Central memory CD4-positive, alpha-beta T cell (primary cell): ENCODE results near the gene NAA38.

Experiments
- DNase-seq: peaks from one replicate; pipeline ENCODE4 v3.0.0; 2022
- total RNA-seq, 3 experiments: gene quantifications; one replicate each; lab custom pipeline; 2026; lab: John Stamatoyannopoulos, UW

The NAA38 gene, protein sequence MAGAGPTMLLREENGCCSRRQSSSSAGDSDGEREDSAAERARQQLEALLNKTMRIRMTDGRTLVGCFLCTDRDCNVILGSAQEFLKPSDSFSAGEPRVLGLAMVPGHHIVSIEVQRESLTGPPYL
- total RNA-seq, result 11.1 to 16.2 (median 12.9) reads per million in 3 experiments

GRCh38 chr17:7856811-7857712 is at the start of gene NAA38:
Gene NAA38, minus strand, starts transcription at chr17:7857559. Its CDS starts 96 bp downstream, at chr17:7857463.
- peak; percentile 97 for DNase-seq

DNA sequence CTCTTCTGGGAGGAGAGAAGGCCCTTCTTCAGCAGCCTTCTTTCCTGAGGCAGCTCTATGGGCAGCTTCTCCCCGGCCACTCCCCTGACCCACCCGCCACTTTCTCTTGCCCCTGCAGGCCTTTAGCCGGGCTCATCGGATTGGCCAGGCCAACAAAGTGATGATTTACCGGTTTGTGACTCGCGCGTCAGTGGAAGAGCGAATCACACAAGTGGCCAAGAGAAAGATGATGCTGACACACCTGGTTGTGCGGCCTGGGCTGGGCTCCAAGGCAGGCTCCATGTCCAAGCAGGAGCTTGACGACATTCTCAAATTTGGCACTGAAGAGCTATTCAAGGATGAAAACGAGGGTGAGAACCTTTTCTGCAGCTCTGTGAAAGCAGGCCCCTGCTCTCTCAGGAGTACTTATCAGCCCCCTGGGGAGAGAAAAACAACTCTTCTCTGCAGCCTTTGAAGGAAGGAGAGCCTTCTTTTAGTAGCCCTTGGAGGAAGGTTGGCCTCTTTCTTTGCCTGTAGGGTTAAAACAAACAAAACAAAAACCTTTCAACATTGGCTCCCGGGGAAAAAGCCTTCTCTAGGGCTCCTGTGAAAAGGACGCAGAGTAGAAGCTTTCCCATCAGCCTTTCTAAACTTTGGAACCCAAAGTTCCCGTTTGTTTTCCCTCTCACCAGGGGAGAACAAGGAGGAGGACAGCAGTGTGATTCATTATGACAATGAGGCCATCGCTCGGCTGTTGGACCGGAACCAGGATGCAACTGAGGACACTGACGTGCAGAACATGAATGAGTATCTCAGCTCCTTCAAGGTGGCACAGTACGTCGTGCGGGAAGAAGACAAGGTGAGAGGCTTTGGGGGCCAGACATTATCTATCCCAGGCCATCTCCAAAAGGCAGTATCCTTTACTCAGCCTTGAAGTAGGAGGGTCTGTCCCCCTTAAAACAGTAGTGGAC is 46.1 kb upstream of the NAA38 start:
- no peak for DNase-seq

GRCh38 chr17:7897773-7898172 is 40.4 kb upstream of the NAA38 start:
- peak; percentile 26 for DNase-seq

GRCh38 chr17:7897090-7897489 is 39.7 kb upstream of the NAA38 start:
- DNase-seq, result no peak

- DNase-seq, result no peak
These were observed 37.5 kb upstream of the NAA38 start for GRCh38 chr17:7894866-7895265.

DNA sequence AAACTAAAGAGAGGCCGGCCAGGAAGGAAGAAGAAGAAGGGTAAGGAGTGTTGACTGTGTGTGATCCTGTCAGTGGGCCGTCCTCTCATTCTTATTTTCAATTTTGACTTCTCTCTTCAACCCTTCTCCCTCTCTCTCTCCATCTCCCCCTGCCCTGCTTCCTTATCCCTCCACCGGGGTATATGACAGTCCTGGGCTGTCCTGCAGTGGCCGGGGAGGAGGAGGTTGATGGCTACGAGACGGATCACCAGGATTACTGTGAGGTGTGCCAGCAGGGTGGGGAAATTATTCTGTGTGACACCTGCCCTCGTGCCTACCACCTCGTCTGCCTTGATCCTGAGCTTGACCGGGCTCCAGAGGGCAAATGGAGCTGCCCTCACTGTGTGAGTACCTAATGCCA is 36.9 kb upstream of the NAA38 start:
- DNase-seq, result no peak

GRCh38 chr17:7893187-7893880 is 36.0 kb upstream of the NAA38 start:
- no peak for DNase-seq

DNA sequence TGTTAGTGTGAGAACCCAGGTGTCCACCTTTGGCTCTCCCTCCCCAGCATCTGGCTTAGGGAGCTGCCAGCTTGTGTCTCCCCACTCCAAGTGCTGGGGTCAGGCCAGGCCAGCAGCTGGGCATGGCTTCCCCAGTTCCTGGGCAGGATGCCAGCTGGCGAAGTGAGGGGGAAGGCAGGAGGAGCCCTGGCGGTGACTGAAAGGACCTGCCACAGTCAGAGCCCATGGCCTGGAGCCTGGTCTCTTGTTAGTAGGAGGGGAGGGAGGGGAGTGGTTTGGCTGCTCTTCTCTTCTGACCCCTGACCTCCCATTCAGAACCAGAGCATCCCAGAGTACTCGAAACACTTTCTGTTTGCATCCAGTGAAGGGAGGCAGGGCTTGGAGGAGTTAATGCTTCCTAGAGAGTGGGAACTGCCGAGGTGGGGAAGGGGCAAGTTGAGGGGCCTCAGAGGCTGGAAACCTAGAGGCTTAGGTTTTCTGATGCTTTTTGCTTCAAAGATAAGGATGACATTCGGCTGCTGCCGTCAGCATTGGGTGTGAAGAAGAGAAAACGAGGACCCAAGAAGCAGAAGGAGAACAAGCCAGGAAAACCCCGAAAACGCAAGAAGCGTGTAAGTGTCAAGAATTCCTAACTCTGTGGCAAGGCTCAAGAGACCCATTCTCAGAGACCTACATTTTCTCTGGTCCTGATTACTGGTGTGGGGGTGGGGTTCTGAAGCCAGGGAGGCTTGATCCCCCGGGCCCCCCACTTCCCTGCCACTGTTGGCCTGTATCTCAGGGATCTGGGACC is 32.0 kb upstream of the NAA38 start:
- peak; percentile 3 for DNase-seq

DNA sequence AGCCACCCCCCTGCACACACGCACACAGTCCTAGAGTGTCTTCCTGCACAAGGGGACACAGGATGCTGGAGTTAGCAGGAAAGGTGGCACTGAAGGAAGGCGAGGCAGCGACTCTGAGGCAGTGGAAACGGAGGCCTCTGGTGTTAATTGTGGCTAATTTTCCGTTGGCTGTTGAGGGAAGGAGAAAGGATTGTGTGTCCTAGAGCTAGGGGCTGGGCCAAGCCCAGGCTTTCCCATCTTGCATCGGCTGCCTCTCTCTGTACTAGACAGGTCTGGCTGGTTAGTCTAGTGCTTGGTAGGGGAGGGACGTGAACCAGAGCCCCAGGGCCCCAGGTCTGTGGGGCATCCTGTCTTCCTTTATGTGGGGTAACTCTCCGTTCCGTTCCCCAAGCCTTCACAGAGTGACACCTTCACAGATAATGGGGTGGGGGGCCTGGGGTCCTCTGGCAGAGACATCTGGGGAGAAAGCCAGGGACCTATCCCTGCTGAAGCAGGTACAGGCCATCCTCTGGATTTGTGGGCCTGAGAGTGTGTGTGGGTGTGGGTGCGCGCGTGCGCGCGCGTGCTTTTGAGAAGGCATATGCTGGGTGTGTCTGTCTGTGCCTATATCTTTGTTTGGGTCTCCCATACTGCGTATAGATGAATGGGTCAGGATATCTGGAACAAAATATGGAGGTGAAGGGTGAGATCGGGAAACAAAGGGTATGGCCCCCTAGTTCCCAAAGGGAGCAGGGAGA is 31.0 kb upstream of the NAA38 start, which contains the start of gene CHD3:
Gene CHD3 (plus strand): TSS at position 606 of the 737 bp plus-strand sequence. CDS start 212 bp downstream, outside the sequence.
- DNase-seq, result peak; percentile 50

GRCh38 chr17:7887482-7888183 is 30.3 kb upstream of the NAA38 start:
- DNase-seq, result peak; percentile 91

- no peak for DNase-seq
These were observed 29.7 kb upstream of the NAA38 start for GRCh38 chr17:7887038-7887481.

- DNase-seq, result peak; percentile 71
These were observed 29.1 kb upstream of the NAA38 start for GRCh38 chr17:7886227-7887037.

GRCh38 chr17:7885367-7886226 is 28.2 kb upstream of the NAA38 start:
- DNase-seq, result peak; percentile 38

DNA sequence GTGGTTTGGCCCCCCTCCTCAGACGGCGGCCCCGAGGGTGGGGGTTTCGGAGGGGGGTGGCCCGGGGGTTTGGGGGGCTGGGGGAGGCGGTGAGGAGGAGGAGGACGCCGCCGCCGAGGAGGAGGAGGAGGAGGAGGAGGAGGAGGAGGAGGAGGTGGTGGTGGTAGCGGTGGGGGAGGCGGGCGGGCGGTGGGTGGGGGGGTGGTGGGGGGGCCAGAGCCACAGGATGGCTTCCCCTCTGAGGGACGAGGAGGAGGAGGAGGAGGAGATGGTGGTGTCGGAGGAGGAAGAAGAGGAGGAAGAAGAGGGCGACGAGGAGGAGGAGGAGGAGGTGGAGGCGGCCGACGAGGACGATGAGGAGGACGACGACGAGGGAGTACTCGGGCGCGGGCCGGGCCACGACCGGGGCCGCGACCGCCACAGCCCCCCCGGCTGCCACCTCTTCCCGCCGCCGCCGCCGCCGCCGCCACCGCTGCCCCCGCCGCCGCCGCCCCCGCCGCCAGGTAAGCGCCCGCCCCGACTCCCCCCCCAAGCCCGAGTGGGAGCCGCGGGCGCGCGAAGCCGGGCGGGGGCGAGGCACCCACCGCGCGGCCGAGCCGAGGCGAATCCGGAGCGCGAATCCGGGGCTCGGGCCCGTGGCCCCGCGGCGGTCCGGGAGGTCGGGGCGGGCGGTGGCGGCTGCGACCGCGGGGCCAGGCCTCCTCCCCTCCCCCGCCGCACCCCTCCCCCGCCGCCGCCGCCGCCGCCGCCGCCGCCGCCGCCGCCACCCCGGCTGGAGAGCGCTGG is 27.4 kb upstream of the NAA38 start:
- peak; percentile 31 for DNase-seq

DNA sequence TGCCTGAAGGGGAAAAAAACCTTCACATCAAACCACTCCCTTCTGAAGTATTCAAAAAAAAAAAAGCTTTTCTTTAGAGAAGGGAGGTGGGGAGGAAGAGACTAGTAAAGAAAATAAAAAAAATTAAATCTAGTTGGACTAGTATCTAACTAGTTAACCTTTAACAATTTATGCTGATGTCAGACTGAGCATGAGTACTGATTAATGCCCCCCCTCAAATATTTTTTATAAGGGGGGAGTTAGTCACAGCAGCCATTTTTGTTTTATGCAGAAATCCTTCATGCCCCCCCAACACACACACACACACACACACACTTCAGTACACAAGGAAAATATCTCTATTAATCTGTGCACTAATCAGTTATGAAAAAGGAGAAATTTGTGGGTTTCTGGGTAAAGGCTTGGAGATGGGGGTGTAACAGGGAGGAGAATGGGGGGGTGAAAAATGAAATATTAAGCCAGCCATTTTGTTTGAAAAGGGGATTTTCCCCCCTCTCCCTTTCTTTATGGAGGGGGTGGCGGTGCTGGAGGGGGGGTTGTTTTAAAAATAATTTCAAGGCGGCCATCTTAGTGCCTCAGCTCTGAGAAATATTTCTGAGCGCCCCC is 26.5 kb upstream of the NAA38 start:
- DNase-seq, result peak; percentile 42

DNA sequence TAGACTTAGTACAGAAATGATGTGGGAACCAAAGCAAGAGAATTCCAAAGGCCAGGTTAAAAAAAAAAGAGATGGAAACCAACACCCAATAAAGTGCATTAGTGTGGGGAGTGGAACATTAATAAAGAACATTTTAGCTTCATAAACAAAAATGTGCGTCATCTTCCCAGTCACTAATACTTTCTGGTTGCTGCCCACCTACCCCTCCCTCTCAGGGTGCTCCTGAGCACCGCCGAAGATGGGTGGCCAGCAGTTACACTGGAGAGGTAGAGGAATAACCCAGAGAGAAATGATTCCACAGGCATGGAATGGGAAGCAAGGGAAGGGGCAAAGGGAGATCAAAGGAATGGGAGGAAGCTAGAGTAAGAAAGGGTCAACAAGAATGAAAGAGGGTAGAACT is 25.3 kb upstream of the NAA38 start:
- DNase-seq, result no peak

- DNase-seq, result no peak
These were observed 24.7 kb upstream of the NAA38 start for GRCh38 chr17:7882068-7882467.
